DMS 273 (cell line): Measurements from ENCODE around the gene PNKP.

Experiments
- DNase-seq: peaks from one replicate; lab custom pipeline; 2025; ENCODE audit not compliant: unreplicated experiment; lab: John Stamatoyannopoulos, UW

The PNKP gene

DNA sequence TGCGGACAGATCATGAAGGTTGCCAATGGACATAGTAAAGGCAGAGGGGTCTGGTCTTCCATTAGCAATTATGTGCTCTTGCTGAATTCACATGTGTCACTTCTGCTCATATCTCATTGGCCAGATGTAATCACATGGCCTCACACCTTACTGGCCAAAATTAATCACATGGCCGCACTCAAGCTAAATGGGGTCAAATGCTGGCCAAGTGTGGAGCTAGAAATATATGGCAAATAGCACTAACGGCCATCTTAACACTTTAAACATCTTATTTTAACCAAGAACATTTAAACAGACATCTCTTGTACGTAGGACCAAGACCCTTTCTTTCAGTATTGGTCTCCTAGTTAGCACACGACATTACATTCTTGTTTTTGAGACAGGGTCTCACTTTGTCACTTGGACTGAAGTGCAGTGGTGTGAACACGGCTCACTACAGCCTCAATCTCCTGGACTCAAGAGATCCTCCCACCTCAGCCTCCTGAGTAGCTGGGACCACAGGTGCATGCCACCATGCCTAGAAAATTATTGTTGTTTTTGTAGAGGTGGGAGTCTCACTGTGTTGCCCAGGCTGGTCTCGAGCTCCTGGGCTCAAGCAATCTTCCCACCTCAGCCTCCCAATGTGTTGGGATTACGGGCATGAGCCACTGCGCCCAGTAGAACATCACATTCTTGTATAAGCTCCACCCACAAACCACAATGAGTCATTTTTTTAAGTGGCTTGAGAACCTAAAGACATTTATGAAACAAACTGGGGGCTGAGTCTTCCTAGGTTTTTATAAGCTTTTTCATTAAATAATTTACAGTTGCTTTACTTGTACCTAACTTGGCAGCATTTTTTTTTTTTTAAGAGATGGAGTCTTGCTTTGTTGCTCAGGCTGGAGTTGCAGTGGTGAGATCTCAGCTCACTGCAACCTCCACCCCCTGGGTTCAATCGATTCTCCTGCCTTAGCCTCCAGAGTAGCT is 19.4 kb downstream of the PNKP start:
- no peak for DNase-seq

DNA sequence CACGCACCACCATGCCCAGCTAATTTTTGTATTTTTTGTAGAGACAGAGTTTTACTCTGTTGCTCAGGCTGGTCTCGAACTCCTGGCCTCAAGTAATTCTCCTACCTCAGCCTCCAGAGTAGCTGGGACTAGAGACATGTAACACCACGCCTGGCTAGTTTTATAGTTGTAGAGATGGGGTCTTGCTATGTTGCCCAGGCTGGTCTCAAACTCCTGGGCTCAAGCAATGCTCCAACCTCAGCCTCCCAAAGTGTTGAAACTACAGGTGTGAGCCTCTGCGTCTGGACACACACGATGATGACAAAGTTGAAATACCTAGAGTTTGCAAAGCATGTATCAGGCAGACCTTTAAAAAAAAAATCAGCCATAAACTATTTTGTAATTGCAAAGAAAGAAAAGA is 21.0 kb downstream of the PNKP start:
- DNase-seq = no peak

DNA sequence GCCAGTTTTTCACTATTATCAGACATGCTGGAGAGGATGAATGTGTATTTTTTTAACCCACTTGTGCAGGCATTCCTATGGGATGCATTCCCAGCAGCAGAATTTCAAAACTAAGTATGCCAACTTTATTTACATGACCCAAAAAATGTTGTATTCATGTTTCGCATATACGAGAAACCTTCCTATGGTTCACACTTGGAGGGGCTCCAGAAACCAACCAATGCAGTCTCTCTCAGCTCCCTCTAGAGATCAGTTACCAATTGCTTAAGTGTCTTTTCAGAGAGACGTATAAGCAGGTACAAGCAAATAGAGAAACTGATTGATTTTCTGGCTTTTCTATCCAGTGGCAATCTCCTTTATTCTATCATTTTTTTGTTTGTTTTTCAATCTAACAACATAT is 22.0 kb downstream of the PNKP start:
- DNase-seq = peak; percentile 41

DNA sequence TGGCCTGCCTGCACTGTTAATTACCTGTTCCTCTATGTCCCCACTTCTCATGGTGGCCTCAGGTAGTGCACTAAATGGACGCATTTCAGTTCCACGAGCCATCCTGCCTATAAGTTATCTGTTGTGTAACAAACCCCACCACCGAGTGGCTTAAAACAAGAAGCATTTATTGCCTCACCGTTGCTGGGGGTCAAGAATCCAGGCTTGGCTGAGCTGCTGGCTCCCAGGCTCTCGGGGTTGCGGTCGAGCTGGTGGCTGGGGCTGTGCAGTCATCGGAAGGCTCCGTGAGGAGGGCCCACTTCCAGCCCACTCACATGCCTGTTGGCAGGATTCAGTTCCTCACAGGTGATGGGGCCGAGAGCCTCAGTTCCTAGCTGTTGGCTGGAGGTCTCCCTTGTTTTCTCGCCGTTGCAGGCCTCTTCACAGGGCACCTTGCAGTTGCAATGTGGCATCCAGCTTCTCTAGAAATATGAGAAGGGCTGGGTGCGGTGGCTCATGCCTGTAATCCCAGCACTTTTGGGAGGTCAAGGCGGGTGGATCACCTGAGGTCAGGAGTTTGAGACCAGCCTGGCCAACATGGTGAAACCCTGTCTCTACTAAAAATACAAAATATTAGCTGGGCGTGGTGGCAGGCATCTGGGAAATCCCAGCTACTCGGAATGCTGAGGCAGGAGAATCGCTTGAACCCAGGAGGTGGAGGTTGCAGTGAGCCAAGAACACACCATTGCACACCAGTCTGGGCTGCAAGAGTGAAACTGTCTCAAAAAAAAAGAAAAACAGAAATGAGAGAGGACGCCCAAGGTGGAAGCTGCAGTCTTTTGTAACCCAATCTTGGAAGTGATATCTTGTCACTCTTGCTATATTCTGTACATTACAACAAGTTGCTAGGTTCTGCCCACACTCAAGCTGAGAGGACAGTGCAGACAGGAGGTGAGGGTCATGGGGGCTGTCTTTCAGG is 23.0 kb downstream of the PNKP start:
- DNase-seq = no peak

DNA sequence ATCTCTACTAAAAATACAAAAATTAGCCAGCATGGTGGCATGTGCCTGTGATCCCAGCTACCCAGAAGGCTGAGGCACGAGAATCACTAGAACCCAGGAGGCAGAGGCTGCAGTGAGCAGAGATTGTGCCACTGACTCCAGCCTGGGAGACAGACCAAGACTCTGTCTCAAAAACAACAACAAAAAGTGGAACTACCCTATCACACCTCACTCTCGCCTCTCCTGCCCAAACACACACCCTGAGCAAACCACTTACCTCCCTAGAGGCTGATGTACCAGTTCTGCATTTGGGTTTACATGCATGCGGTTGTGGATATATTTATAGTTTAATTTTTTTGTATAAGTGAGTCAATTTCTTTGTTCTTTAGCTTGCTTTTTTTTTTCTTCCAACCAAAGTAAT is 24.1 kb downstream of the PNKP start:
- no peak for DNase-seq

DNA sequence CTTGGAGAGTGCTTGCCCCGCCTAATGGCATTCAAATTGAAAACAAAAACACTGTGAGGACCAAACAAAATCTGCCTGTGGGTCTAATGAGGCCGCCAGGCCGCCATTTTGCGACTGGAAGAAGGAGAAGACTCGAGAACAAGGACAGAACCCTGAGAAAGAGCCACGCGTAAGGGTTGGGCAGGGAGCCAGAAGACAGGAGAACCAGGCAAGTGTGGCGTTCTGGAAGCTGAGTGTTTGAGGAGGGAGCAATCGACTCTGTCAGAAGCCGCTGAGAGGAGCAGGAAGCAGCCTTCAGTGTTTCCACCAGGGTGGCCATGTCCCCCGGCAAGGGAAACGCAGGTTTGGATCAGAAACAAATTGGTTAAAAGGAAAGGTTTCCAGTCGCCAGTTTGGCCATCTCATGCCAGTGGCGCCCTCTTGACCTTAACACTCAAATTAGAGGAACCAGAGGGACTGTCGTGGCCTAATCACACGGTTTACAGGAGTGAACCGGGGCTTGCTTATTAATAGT is 26.6 kb downstream of the PNKP start:
- DNase-seq = peak; percentile 21

DNA sequence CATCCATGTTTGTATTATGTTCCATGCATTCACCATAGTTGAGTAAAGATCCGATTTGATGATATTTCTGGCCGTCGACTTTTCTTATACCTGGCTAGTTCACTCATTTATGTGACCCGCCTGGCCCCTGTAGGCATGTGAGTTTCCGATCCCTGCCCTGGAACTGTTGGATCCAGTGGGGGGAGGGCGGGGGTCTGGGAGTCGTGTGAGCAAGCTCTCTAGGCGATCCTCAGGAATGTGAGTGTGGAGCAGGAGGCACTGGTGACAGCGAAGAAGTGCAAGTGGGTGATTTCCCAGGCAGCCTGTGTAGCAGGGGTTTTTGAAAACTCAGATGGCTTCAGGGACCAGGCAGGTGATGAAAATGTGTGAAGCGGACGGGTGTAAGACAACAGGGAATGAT is 27.1 kb downstream of the PNKP start:
- DNase-seq = no peak

DNA sequence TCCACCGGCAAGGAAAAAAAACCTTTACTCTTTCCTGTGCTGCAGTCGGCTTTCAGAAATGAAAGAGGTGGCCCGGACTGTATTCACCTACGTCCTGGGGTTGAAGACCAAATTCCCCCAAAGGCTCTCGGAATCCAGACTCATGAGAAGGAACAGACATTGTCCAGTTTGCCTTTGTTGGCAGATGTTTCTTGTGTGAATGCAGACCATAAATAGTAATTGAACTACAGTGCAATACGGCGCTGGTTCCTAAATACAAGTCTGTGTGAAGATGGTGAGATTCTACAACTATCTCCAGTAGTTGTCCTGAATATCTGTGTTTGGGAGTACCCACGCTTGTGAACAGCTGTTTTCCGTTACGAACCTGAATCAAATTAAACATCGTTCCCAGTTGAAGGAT is 27.7 kb downstream of the PNKP start:
- no peak for DNase-seq

DNA sequence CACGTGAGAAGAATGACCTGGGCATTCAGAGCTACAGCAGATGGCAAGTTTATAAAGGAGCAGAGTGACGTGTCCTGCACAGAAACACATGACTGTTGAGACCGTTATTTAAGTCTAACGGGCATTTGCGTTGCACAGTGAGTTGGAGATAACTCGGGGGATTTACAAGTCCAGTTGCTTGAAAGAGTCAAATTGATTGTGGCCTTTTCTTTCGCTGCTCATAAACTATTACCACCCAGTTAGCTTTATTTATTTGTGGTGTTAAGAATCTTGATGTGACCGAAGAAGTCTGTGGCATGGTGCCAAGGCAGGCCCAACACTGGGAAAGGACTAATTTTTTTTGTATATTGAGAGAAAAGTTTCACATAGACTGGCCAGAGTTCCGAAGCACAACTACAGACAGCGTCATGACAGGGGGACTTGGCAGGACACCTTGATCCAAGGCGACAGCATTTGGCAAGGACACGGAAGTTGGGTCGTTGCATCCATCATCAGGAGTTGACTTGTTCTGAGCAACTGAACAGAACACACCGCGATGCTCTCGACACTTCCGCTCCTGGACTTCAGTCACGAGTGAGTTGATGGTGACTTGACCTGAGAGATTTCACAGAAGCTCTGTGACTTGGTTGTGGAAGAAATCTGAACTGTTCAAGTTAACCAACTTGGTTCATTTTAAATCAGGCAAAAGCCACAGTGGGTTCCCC is 28.3 kb downstream of the PNKP start:
- DNase-seq = no peak

DNA sequence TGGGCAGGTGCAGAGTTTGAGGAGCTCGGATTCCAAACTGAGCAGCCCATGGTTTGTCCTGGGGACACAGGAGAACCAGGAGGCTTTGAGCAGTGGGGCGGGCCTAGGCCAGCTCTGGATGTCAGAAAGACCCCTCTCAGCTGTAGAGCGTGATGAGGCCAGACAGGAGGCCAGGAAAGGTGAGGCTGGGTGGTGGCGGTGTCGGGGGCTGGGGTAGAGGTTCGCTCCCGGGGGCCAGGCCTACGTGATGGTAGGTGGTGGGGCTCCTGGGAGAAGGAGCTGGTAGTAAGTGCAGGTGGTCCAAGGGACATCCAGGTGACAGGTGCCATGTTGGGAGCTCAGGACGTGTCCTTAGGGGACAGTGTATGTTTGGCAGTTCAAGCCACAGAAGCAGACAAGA is 30.0 kb downstream of the PNKP start:
- no peak for DNase-seq

DNA sequence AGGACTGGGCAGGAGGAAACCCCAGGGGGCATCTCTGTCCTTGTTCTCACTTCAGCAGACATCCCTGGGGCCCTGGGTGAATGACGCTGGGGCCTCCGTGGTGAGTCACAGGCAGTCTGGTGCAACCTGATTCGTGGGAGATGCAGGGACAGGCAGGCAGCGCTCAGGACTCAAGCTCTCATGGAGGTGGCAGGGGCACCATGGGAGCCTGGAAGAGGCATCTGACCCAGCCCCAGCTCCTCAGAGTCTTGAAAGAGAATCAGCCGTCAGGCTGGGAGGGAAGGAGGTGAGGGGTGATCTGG is 30.4 kb downstream of the PNKP start:
- no peak for DNase-seq

DNA sequence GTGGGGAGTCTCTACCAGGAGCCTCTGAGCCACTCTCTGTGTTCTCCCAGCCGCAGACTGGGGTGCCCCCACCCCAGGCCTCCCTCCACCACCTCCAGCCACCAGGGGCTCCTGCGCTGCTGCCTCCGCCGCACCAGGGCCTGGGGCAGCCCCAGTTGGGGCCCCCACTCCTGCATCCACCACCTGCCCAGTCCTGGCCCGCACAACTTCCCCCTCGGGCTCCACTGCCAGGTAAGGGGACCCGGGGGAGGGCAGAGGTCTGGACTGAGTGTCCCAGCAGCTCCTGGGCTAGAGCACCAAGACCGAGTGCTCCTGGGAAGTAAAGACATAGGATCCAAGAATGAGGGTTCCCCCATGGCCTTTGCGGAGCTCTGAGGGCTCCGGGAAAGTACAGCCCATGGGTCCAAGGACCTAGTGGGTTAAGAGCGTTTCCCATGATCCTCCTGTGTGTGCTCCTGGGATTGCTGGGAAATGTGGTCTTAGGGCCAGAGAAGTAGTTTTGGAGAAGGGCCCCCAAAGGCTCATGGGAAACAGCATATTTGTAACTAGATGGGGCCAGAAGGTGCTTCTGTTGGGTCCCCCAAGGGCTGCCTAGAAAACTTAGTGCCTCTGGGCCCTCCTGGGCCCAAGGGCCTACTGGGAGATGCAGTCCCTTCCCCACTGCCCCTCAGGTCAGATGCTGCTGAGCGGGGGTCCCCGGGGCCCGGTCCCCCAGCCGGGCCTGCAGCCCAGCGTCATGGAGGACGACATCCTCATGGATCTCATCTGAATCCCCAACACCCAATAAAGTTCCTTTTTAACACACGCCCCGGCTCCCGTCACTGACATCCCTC is 31.0 kb downstream of the PNKP start:
- no peak for DNase-seq

DNA sequence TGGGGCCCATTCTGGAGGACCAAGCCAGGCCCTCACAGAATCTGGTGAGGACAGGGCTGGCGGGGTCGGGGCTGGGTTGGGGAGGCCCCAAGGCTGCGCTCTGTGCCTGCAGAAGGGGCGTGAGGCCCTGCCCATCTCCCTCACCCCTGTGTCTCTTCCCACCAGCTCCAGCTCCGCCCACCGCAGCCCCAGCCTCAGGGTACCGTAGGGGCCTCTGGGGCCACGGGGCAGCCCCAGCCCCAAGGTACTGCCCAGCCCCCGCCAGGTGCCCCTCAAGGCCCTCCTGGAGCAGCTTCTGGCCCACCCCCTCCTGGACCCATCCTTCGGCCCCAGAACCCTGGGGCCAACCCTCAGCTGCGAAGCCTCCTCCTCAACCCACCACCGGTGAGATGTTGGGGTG is 31.8 kb downstream of the PNKP start:
- no peak for DNase-seq

DNA sequence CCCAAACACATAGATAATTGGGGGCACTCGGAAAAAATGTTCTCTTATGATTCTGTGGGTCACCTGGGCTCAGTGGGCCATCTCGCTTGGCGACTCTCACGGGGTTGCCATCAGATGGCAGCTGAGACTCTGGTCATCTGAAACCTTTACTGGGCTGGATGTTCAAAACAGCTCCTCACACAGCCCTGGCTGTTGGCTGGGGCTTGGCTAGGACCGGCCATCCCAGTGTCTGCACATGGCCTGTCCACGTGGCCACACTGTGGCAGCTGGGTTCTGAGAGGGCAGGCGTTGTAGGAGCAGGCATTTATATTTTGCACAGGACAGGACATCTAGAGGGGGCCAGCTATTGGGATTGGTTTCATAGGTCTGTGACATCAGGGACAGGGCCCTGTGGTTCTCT is 33.8 kb downstream of the PNKP start:
- DNase-seq = no peak

DNA sequence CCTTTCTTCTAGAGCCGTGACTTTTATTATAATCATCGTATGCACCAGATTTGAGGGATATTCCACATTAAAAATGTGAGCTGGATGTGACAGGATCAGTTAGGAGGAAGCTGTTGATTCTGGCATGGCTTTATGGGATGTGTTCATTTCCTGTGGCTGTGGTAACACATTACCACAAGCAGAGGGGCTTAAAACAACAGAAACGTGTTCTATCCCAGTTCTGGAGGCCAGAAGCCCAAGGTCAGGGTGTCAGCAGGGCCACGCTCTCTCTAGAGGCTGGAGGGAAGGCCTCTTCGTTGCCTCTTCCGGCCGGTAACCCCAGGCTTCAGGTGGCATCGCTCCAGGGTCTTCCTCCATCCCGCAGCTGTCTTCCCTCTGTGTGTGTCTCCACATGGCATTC is 34.8 kb downstream of the PNKP start:
- no peak for DNase-seq

DNA sequence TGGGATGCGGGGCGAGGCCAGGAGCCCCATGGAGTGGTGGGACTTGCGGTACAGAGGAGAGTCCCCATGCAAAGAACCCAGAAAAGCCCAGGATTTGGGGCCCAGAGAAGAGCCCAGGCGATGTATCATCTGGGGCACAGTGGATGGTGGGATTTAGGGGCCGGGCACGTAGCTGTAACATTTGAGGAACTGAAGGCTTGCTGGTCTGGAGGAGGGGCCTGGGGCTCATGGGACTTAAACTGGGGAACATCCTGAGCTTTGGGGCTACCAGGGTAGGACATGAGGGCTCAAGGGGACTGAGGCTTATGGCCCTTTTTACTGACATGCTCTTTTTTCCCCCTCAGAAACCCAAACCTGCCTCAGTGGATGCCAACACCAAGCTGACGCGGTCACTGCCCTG is 35.8 kb downstream of the PNKP start:
- DNase-seq = no peak

DNA sequence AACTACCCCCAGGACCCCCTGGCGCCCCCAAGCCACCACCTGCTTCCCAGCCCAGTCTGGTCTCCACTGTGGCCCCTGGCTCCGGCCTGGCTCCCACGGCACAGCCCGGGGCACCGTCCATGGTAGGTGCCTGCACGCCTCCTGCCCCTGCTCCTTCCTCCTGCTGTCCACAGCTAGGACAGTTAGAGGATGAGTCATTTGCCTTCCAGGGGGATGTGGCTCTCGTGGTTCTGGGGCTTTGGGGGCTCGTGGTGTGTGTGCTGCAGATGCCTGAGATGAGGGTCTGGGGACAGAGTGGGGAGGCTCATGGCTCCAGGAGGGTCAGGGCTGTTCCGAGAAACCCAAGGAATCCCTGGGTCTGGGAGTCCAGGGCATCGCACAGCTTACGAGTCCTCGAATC is 36.6 kb downstream of the PNKP start:
- DNase-seq = no peak

DNA sequence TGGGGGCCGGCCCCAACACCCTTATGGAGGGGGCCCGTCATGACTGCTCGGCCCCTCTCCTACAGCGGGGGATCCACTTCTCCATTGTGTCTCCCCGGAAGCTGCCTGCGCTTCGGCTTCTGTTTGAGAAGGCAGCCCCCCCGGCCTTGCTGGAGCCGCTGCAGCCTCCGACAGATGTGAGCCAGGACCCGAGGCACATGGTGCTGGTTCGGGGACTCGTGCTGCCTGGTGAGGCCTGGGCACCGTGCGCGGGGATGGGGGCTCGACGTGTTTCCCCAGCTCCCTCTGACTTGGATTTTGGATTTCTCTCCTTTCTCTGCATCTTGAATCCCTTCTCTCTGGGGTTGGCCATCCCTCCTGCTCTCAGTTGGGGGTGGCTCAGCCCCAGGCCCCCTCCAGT is 37.7 kb downstream of the PNKP start:
- no peak for DNase-seq

DNA sequence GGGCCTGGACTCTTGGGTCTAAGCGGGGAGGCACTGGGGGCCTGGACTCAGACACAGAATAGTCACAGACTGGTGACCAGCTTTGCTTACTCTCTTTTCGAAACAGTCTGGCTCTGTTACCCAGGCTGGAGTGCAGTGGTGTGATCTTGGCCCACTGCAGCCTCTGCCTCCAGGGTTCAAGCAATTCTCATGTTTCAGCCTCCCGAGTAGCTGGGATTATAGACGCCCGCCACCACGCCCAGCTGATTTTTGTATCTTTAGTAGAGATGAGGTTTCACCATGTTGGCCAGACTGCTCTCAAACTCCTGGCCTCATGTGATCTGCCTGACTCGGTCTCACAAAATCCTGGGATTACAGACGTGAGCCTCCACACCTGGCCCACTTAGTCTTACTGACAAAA is 38.2 kb downstream of the PNKP start:
- DNase-seq = no peak

DNA sequence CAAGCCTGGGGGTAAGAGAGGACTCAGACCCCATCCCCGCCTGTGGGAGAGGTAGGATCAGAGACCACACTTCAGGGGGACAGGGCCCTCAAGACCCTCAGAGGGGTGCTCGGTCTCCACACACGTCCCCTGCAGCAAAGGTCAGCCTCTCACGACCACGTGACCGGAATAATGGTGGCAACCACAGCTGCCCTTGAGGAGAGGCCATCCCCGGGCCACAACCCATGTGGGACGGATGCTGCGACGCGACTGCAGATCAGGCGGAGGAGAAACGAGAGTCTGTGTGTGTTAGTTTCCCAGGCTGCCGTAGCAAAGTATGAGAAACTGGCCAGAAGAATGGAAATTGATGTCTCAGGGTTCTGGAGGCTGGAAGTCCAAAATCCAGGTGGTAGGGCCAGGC is 40.3 kb downstream of the PNKP start:
- no peak for DNase-seq
